ENCODE data around the gene PLD1. TPM values are rescaled to one million over a fixed set of nuclear protein-coding genes. Genes with fewer than 3 reads are reported as not detected.
"Not testable (repeated sequence)": the region's sequence is repeated elsewhere in the genome, so short reads cannot be mapped to it uniquely, and the experiment has no call there.

Gene PLD1, protein sequence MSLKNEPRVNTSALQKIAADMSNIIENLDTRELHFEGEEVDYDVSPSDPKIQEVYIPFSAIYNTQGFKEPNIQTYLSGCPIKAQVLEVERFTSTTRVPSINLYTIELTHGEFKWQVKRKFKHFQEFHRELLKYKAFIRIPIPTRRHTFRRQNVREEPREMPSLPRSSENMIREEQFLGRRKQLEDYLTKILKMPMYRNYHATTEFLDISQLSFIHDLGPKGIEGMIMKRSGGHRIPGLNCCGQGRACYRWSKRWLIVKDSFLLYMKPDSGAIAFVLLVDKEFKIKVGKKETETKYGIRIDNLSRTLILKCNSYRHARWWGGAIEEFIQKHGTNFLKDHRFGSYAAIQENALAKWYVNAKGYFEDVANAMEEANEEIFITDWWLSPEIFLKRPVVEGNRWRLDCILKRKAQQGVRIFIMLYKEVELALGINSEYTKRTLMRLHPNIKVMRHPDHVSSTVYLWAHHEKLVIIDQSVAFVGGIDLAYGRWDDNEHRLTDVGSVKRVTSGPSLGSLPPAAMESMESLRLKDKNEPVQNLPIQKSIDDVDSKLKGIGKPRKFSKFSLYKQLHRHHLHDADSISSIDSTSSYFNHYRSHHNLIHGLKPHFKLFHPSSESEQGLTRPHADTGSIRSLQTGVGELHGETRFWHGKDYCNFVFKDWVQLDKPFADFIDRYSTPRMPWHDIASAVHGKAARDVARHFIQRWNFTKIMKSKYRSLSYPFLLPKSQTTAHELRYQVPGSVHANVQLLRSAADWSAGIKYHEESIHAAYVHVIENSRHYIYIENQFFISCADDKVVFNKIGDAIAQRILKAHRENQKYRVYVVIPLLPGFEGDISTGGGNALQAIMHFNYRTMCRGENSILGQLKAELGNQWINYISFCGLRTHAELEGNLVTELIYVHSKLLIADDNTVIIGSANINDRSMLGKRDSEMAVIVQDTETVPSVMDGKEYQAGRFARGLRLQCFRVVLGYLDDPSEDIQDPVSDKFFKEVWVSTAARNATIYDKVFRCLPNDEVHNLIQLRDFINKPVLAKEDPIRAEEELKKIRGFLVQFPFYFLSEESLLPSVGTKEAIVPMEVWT
- 66.2 and 88.7 TPM in 2 replicates for total RNA-seq

DNA sequence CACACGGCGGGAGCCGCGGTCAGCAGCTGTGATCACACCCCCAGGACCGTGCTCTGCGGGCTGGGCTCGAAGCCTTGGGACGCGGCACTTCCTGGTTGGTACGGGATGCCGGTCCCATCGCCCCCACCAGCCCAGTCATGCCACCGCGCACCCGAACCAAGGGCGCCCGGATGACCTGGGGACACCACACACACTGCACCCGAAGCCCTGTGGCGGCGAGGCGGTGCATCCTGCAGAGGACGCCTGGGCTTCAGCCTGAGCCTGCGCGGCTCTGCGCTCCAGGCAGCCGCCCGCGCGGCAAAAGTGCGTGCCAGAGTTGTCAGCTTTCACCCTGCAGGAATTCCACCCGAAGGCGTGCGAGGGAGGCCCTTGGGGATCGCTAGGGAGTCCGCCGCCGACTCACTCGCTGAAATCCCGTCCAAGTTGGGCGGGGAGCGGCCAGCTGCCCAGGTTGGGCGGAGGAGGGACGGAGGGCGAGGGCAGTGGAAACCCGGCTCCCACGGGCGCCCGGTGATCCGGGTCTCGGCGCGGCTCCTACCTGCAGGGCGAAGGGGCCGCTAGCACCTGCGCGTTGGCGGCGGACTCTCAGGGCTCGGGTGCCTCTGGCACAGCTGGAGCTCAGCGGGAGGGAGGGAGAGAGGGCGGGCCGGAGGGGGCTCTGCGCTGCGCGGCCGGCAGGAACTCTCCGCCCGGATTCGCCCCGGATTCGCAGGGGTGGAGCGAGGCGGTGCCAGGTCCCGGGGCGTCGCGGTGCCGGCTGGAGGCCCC is at the start of gene PLD1:
Gene PLD1 (minus strand): TSS at position 623 of the 768 bp plus-strand sequence. CDS start 72,432 bp downstream, outside the sequence.
- peak; percentile 84 for DNase-seq

- not testable (repeated sequence) for DNase-seq
Measured at GRCh38 chr3:171858770-171859169, 48.5 kb upstream of the PLD1 start.

DNA sequence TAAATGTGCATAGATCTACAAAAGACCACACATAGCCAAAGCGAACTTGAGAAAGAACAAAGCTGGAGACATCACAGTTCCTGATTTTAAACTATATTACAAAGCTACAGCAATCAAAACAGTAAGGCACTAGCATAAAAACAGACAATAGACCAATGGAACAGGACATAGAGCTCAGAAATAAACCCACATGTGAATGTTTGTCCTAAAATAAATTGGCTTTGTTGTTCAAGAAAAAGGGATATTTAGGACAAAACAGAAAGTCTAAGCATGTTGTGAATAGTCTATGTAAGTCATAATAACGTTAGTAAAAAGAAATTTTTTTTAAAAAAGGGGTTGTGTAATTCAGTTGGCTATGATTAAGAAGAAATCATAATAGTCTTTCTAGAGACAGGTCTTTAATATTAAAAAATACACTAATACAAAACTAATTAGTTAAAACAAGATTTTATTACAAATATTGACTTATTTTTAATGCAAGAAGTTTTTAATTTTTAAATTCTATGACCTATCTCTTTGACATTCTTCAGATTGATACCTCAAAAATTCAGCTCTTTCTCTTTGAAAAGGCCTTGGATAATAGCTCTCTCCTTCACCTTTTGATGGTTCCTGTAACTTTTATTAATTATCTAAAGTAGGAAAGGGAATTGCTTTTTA is 44.5 kb upstream of the PLD1 start:
- DNase-seq = no peak

- peak; percentile 94 for DNase-seq
Measured at GRCh38 chr3:171851660-171852058, 41.4 kb upstream of the PLD1 start.

DNA sequence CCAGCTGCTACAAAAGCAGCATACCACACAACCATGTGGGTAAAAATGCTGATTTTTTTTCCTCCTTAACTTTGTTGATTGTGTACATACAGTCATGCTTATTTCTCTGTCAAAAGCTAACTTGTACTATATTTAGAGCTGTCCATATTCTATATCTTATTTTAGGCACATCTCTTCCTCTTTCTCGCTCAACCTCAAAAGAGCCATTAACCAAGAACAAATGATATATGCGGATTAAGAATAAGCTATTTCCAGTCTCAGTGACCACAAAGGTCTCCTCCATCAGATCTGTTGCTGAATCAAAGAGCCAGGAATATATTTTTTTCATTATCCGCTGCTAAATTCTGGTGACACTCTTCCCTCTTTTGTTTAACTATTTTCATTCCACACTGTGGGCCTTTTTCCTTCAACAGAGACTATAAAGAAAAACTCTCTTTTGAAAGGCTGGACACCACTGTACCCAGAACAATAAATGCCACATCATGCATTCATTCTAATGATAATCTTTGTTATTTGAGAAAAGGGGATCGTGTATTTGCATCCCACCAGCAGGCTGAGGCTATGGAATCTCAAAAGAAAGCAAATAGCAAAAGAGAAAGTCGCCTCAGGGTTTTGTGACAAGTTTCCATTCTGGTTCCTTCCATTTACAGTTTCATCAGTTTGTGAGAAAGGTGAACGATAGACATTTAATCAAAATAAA is 40.8 kb upstream of the PLD1 start:
- no peak for DNase-seq

DNA sequence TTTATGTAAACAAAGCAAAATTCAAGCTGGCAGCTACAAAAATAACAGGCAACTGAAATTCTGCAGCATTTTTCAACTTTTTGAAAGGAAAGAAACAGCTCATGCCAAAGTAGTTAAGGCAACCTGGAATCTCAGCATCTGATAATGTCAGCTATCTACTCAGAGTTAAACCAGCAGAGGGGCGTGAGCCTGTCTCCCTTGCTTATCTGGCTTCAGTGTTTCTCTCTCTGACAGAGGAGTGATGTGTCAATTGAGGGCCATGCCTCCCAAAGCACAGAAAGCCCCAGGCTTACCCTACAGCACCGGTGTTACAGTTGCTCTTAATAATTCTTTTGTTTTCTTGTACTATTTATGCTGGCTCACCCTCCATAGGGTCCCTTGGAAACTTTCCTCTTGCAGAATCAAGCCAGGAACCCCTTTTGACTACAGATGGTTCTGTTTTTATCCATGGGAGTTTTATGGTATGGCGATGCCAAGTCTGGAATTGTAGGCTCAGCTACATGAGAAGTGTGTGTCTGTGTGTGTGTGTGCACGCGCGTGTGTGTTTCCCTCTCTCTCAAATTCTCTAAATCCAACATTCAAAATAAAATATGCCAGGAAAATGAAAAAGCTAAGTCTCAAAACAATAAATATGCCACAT is 40.2 kb upstream of the PLD1 start:
- DNase-seq = no peak

DNA sequence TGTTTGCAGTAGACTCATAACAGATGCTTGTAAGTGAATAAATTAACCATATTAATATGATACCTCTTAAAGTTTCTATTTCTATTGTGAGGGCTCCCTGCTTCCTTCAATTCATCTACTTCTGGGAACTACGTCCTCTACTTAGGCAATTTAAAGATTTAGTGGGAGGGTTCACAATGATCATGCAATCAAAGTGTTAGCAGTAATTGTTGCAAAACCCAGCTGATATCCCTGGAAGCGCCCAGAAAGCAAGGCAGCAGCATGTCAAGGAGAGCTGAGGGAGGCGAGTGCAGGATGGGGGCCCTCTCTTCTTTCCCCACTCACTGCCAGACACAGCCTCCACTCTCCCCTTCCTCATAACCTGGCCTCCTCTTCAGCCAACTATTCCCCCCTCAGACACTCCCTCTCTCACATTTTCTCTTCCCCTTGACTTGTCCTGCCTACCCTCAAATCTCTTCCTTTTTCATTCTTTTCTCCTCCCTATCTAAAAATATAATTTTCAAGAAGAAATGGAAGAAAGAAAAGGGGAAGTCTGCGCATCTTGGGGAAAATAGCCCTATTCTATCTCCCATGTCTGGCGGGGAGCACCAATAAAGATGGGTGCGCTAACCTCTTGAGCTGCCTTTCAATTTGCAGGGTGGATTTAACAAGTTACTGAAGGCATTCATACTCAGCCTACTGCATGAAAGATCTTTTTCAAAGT is 39.5 kb upstream of the PLD1 start:
- DNase-seq = no peak

- no peak for DNase-seq
Measured at GRCh38 chr3:171847595-171848259, 37.4 kb upstream of the PLD1 start.

DNA sequence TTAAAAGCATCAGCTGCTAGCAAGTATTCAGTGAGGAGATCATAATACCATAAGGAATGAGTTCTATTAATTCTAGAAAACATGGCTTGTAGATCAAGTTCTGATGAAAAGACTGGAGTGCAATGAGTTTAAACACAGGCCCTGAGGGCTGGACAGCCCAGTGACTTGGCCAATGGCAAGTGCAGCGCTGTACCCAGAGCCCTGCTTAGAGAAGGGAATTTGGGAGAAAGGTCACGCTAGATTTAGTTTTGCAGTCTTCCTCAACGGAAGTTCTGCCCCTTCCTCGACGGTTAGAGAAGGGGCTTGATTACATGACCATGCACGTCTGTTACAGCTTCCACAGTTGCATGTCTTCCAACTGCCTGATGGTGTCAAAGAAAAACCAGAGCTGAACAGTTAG is 36.9 kb upstream of the PLD1 start:
- no peak for DNase-seq

DNA sequence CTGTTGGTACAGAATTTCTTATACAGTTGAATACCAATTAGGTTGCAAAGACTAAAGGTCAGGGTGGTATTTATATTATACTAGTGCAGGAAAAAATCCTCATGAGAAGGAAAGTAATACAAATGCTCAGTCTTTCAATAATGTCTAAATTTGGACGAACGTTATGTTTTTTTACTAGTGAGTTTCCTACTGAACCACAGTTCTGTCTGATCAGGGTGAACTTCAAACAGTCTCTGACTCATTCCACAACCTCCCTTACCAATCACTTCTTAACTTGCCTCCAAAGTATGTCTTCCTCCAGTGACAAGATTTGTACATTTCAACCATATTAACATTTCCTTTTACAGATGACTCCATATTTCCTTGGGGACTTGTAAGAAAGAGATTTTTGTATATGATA is 36.3 kb upstream of the PLD1 start:
- DNase-seq = peak; percentile 51

DNA sequence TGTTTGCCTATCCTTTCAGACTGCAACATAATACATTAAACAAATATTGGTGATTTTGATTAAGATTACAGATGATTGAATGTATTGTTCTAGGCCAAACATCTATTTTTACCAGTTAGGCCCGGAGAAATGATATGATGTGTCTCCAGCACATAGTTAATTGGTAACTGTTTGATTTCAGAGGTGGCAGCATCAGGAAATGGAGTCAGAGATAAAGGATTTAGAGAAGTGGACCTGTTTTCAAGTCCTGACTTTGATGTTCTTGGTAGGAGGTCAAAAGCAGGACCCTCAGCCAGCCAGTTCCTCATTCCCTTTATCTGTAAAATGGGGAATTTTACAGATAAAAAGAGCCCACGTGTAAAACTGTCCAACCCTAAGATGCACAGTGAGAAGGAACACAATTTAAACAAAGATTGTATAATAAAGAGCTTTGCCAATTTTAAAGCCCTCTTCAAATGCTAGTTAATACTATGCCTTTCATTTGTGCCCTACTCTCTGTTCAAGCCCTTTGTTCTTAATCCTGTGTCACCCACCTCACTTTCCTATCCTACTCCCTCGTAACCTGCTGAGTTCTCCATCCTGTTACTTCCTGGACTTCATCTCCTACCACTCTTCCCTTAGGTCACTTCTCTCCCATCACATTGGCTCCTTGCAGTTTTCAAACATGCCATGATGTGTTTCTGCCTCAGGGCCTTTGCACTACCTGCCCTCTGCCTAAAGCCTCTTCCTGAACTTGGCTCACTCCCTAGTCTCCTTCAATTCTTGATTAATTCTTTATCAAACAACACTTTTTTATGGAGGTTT is 35.4 kb upstream of the PLD1 start:
- DNase-seq = no peak

GRCh38 chr3:171844873-171845272 is 34.6 kb upstream of the PLD1 start:
- DNase-seq = no peak

DNA sequence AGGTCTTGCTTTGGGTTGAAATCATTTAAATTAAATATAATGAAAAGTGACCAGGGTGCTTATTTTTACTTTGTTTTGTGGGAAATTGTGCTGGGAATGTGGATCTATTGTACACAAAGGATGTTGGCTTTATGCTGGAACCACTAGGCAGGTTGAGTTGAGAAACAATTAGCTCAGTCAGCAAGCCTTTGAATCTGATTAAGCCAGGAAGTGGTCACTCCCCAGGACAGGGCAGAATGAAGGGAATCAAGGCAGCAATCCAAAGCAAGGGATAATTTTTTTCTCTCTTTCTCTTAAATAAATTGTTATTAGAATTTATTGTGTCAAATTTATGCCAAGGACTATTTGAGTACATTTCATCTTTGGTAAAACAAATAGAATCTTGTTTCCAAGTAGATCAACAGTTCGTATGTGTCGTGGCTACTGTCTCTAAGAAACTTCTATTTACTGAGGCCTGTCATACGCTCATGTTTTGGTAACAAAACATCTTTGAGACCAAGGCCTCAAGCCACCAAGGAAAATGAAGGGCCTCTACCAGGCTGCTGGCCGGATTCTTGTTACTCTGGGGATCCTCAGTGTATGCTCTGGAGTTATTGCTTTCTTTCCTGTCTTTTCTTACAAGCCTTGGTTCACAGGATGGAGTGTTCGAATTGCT is 32.7 kb upstream of the PLD1 start, which contains the start of gene TMEM212:
Gene TMEM212 (plus strand): TSS at position 486 of the 655 bp plus-strand sequence. CDS start 35 bp downstream, at position 521.
- peak; percentile 81 for DNase-seq

- peak; percentile 71 for DNase-seq
Measured at GRCh38 chr3:171841620-171842000, 31.3 kb upstream of the PLD1 start.

DNA sequence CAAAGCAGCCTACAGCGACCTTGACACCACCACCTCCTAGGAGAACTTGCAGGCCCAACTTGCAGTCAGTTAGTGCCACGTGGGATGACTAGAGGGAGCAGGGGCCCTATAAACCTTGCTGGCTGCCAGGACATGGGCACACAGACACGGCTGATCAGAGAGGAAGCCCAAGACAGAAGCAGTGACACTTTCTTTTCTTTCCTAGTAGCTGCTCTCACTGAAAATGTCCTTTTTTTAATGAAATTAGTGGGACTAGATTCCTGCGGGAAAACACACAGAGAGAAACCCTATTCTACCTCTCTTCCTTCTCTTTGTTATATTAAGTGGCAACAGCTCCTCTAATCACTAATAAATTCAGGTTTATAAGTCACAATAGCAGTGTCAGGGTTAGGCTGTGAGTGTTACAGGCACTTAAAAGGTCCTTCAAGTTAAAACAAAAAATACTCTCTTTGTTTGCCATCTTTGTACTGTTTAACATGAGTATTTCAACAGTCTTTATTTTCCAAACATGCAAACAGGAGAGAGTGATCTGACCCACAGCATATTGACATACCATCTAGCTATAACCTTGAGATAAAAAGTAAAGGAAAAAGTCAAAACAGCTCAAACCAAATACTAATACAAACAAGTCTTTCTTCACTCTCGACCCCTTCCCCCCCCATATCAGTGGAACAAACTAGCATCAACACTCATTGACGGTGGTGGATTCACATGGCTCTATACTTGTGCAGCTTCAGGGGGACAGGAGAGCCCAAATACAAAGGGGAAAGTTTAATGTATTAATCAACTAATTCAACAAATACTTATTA is 30.7 kb upstream of the PLD1 start:
- no peak for DNase-seq

DNA sequence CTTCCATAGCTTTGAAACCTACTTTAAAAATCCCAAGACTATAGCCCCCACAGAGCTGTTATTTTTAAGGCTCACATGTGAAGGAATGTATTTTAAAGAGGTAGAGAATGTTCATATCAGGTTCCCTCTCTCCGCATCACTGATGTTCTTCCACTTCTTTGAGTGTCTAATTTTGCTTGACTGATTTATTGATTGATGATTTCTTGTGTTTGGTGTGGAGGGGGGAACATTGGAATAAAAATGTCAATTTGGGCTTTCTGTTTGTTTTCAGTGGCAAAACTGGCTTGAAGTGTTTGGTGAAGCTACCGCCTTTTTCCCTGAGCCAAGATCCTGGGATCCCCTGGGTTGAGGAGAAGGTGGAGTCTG is 30.1 kb upstream of the PLD1 start:
- DNase-seq = no peak

DNA sequence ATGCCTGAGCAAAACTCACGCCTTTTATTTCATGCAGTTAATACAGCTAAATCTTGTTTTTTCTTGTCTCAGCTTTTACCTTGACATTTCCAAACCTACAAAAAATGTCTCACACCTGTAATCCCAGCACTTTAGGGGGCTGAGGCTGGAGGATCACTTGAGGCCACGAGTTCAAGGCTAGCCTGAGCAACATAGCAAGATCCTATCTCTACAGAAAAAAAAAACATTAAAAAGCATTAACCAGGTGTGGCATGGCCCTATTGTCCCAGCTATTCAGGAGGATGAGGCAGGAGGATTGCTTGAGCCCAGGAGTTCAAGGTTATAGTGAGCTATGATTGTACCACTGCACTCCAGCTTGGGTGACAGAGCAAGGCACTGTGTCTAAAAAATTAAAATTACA is 29.0 kb upstream of the PLD1 start:
- DNase-seq = no peak

Data from dermis blood vessel endothelial cell (primary cell).